Germinal center (tissue), 1 donor: ENCODE measurements around the gene LKAAEAR1.
A peak's percentile ranks its signal among the peaks of the same experiment; 100 is the strongest.

Experiments used
- DNase-seq: peaks from one replicate; pipeline ENCODE4 v3.0.0; 2012; ENCODE audit warnings: mixed read lengths, low spot score

LKAAEAR1 gene

DNA sequence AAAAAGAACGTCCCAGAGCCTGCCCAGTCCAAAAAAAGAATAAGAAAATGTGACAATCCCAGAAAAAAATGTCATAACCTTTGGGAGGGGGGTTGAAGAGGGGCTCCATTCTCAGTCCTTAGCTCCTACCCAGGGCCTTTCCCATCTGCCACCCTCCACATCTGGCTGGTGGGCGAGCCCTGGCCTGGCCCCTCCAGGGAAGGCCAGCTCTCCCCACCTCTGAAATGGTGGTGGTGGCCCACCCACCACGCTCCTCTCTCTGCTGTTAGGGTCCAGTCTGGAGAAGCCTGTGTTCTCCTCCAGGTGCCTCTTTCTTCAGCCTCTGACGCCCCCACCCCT, 5.3 kb downstream of the LKAAEAR1 start:
- DNase-seq = no peak

DNA sequence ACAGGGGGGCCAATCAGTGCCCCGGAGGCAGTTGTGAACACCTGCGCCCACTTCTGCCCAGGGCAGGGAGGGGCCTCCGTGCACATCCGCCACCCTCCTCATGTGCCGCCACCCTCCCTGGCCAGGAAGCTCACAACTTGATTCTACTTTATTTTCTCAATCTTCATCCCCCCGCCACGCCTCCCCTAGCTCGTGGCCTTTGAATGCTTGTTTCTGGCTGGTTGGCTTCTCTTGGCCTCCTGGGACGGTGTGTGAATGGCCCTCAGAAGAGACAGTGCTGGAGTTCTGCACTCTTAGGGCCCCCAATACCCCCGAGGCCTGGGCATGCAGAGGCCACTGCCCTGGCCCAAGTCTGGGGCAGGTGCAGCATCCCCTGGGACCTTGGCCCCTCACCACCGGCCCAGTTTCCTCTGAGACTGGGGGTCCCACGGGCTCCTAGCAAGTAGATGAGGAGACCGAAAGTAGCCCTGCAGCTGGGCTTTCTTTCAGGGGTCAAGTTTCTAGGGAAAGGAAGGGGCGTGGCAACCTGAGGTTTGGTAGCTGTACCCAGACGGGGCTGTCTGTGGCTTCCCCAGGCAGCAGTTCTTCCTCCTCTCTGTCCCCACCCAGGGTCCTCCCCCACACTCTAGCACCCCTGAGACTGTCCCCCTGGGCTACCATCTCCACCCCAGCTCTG, 6.2 kb downstream of the LKAAEAR1 start:
- peak; percentile 77 for DNase-seq

DNA sequence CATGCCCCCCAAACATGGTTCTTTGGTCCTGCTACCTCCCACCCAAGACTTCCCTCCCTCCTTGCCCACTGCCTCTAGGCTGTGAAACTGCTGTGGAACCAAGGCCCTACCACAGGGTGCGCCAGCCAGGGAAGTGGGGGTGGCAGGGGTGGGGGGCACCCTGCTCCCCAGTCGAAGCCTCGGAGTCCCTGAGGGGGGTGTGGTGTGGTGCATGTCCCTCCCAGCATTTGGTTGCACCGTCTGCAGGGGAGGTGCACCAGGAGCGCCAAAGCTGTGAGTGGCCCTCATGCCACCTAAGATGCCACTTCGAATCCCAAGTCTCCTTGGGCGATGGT, 6.7 kb downstream of the LKAAEAR1 start:
- DNase-seq = no peak

DNA sequence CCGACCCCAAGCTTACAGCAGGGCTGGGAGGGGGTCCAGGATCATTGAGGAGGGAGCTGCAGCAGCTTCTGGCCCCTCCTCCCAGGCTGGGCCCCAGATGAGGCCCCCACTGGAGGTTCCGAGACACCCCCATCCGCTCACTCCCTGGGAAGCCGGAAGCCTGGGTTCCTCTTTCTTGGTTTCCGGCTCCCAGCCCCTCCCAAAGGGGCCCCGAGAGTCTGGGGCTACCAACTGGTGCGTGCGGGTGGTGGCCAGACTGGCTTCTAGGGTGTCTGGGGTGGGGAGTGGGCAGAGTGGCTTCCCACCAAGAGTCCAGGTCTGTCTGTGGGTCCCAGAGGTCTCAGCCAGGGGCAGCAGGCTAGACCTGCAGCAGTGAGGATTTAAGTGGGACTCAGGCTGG, 7.1 kb downstream of the LKAAEAR1 start:
- peak; percentile 68 for DNase-seq

- DNase-seq = no peak
Measured at GRCh38 chr20:64076061-64076997, 7.9 kb downstream of the LKAAEAR1 start.

GRCh38 chr20:64075556-64075955, 8.6 kb downstream of the LKAAEAR1 start:
- no peak for DNase-seq

GRCh38 chr20:64074963-64075362, 9.2 kb downstream of the LKAAEAR1 start:
- DNase-seq = no peak

DNA sequence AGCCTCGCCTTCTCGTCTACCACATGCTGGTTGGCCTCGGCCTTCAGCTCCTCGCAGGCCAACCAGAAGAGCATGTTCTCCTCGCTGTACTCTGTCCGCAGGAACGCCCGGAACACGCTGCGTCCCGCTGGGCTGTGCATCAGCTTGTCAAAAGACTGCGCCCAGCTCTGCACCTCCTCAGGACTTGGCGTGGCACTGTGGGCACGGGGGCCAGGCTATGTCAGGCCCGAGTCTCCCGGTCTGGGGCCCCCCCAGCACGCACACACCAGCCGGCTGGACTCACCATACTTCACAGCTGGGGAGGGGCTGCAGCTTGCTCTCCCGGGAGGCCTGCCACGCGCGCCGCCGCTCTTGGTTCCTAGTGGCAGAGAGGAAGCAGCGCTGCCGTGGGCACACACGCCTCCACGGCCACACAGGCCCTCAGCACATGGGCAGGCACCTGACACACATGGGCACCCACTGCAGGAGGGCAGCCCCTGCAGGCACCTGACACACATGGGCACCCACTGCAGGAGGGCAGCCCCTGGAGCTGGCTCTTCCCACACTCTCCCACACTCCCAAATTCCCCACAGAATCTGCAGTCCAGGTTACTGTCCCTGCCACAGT, 9.9 kb downstream of the LKAAEAR1 start:
- no peak for DNase-seq

DNA sequence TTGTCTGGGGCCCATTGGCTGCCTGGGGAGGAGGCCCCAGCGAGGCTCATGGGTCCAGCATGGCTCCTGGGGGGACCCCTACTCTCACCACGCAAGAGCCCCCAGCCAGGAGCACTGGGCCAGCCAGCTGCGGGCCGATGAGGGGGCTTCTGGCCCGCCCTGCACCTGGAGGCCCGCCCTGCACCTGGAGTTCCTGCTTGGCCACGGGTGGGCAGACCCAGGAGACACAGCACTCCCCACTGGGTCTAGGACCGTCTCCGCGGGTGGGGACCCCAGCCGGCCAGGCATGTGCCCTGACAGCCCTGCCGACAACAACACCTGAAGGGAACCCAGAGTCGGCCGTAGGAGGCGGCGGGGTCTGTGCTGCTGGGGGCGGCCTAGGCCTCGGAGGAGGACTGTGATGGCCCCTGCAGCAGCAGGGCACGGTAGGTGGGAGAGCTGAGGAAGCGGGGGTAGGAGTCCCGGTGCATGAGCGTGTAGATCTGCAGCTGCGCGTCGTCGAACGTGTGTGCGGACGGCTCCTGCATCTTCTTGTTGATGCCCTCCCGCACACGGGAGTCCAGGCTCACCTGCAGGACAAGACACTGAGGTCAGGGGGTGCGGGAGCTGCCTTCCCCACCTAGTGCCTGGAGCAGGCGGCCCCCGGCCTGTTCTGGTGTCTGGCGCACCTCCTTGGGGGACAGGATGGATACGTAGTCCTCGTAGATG, 10.6 kb downstream of the LKAAEAR1 start:
- DNase-seq = no peak

- no peak for DNase-seq
Measured at GRCh38 chr20:64072498-64073063, 11.6 kb downstream of the LKAAEAR1 start.

DNA sequence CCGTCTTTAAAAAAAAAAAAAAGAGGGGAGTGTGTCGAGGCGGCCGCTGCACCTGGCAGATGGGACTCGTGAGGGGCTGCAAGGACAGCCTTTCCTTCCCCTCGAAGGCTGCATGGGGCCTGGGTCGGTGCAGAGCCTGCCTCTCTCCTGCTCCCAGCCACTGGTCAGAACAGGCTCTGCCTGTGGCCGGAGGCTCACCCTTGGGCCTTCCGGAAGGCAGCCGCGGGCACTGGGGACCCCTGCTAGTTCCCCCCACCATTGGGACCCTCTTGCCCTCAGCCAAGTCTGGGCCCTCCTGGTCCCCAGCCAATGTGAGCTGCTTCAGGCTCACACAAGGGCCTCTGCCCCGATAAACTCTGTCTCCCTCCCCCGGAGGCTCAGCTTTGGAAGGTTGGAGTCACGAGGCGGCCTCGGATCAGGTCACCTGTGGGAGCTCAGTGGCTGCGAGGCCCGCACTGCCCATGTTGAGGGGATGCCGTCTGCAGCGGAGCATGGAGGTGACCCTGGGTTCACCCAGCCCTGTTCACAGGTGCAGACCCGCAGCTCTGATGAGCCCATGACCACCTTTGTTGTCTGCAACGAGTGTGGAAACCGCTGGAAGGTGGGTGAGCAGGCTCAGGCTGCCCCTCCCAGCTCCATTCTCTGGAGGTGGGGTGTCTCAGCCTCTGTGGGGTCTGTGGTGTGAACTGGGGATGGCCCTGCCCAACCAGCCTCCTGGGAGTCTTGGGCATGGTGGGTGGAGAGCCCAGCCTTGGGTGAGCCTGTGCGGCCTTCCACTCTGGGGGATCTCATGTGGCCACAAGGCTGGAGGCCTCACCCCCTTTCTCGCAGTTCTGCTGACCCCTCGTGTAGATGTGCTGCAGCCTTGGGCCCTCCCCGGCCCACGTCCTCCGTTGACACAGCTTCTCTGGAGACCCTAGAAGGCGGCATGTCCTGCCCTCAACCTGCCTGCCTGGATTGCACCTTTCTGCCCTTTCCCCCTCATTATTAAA, 12.6 kb downstream of the LKAAEAR1 start:
- DNase-seq = no peak

- DNase-seq = no peak
Measured at GRCh38 chr20:64070244-64070993, 13.8 kb downstream of the LKAAEAR1 start.

DNA sequence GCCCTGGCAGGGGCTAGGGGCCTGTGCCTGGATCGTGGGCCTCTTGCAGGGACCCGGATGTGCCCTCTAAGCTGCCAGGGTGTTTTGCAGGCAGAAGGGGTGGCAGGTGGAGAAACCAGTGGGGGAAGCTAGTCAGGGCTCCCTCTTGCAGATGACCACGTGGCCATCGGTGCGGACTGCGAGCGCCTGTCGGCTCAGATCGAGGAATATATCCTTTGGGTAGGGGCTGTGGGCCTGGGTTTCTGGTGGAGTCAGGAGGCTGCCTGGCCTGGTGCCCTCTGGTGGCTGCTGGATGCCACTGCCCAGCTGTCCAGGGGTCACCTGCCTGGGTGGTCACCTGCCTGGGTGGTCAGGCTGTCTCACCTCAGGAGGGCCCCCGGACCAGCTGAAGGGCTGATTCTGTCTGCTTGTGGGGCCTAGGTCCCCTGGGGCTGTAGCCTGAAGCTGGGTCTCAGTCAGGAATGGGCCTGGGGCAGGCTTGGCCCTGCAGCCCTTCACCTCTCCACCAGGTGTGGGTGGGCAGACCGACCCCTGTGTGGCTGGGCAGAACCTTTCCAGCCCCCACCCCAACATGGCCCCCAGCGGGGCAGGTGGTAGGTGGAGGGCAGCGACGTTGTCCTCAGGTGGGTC, 14.5 kb downstream of the LKAAEAR1 start:
- peak; percentile 58 for DNase-seq

DNA sequence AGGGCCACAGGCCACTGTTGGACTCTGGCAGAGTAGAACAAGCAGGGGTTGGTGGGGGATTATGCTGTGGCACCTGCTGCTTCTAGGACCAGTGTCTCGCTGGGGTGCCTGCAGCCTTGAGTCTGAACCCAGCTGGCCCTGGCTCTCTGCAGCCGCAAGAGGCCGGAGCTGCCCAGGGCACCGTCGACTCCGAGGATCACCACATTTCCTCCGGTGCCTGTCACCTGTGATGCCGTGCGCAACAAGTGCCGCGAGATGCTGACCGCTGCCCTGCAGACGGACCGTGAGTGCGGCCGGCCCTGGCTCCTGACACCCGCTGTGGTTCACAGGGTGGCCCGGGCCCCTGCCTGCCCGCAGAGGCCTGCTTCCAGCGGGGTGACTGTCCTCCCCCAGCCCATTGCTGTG, 15.0 kb downstream of the LKAAEAR1 start:
- DNase-seq = no peak

GRCh38 chr20:64068386-64069208, 15.6 kb downstream of the LKAAEAR1 start:
- DNase-seq = no peak

DNA sequence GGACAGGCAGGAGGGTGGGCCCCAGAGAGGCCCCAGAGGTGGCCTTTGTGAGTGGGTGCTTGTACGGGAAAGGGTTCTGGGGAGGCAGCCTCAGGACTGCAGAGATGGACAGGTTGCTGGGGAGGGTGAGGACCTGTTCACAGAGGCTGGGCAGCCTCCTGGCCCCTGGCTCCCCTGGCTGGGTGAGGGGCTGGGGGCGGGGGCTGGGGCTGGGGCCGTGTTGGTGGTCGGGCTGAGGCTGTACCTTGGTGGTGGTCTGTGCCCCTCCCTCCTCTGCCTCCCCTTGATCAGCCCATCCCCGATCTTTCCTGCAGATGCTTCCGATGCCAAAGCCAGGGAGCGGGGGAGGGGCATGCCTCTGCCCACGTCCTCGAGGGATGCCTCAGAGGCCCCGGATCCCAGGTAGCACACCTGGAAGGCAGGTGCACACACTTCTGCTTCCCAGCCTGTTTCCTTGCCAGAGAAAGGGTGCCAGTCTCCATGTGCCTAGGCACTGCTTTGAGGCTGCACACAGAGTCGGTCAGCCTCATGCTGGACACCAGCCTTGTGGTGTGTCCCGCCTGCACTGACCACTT, 16.4 kb downstream of the LKAAEAR1 start:
- no peak for DNase-seq

GRCh38 chr20:64067005-64067632, 17.1 kb downstream of the LKAAEAR1 start:
- no peak for DNase-seq

GRCh38 chr20:64065974-64066343, 18.2 kb downstream of the LKAAEAR1 start:
- no peak for DNase-seq
